GM12878 (cell line): Measurements from ENCODE around the gene SLC39A11. TPM values are rescaled to one million over a fixed set of nuclear protein-coding genes. Genes with fewer than 3 reads are reported as not detected.

Source experiments
- JUND ChIP-seq: IDR thresholded peaks from 2 replicates; pipeline ENCODE4 v1.6.1; 2012; ENCODE audit warnings: low read depth, mild to moderate bottlenecking, low read length, improper control_type of control experiment, moderate library complexity
- MYC ChIP-seq: IDR thresholded peaks from 2 replicates; pipeline ENCODE4 v1.6.1; 2011; ENCODE audit warnings: mild to moderate bottlenecking, low read length, moderate library complexity, inconsistent platforms; ENCODE audit not compliant: insufficient read depth, insufficient replicate concordance, insufficient read length, severe bottlenecking
- ZNF592 ChIP-seq: fragments of 450-650 bp; IDR thresholded peaks from 2 replicates; pipeline ENCODE4 v1.6.1; 2017; ENCODE audit warnings: mild to moderate bottlenecking, moderate library complexity
- polyA plus RNA-seq, 11 experiments: library from polyadenylated mRNA; depleted of rRNA in 4 of 11; unstranded in 6 of 11; stranded (reverse) in 5 of 11; fragments of >200 nt; fragmentation: Nextera tagmentation in 4 of 11; fragmentation: Illumina TruSeq in 1 of 11; extraction: Ambion mirVana in 4 of 11; extraction: Trizol in 1 of 11; gene quantifications; 1 replicate in 1 of 11; 2 replicates in 10 of 11; pipeline versions ENCODE4 v1.2.1 to v1.2.3, GENCODE V29; 2011 to 2016; ENCODE audit warnings: inconsistent platforms in 2 of 11, missing spikeins in 2 of 11, low read depth in 1 of 11
- total RNA-seq, 4 experiments: library from RNA; depleted of rRNA in 3 of 4; stranded (reverse); fragments of >200 nt in 3 of 4; fragmentation: Illumina TruSeq in 1 of 4; extraction: Trizol in 1 of 4; gene quantifications; 2 replicates each; pipeline versions ENCODE4 v1.2.1 to v1.2.3, GENCODE V29; 2013 to 2021
- TF ChIP-seq, protein P1 (sequence below): fragments of 450-650 bp; IDR thresholded peaks from 2 replicates; pipeline ENCODE4 v1.6.1; 2017; ENCODE audit warnings: antibody characterized with exemption, mild to moderate bottlenecking, moderate library complexity

SLC39A11 gene
- total and polyA plus RNA-seq, 10 of the 15 experiments (the other 5 are each of a cell fraction or from before 2014, with no cell fraction given): 8.6 to 23.8 (median 14.0) TPM

- TF ChIP-seq, protein P1, sequence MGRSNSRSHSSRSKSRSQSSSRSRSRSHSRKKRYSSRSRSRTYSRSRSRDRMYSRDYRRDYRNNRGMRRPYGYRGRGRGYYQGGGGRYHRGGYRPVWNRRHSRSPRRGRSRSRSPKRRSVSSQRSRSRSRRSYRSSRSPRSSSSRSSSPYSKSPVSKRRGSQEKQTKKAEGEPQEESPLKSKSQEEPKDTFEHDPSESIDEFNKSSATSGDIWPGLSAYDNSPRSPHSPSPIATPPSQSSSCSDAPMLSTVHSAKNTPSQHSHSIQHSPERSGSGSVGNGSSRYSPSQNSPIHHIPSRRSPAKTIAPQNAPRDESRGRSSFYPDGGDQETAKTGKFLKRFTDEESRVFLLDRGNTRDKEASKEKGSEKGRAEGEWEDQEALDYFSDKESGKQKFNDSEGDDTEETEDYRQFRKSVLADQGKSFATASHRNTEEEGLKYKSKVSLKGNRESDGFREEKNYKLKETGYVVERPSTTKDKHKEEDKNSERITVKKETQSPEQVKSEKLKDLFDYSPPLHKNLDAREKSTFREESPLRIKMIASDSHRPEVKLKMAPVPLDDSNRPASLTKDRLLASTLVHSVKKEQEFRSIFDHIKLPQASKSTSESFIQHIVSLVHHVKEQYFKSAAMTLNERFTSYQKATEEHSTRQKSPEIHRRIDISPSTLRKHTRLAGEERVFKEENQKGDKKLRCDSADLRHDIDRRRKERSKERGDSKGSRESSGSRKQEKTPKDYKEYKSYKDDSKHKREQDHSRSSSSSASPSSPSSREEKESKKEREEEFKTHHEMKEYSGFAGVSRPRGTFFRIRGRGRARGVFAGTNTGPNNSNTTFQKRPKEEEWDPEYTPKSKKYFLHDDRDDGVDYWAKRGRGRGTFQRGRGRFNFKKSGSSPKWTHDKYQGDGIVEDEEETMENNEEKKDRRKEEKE: no peak
- TF ChIP-seq MYC (no peak), JUND (no peak), ZNF592 (no peak)
- TF ChIP-seq, all 136 proteins: peak for 0
These were observed 107.6 kb downstream of the SLC39A11 start (continued) for GRCh38 chr17:72984926-72985325.
